MM.1S (cell line): ENCODE results near the gene LDLRAD3.

ENCODE experiments used
- CTCF ChIP-seq: fragments of 300-600 bp; sonication (generic); IDR thresholded peaks from 2 replicates; pipeline ENCODE4 v1.5.1; 2016; ENCODE audit warnings: antibody characterized with exemption, low read length, mixed read lengths
- EZH2phosphoT487 ChIP-seq: fragments of 300-600 bp; sonication (generic); IDR thresholded peaks from 2 replicates; pipeline ENCODE4 v1.6.1; 2018; ENCODE audit warnings: antibody characterized with exemption, low read length

- TF ChIP-seq EZH2phosphoT487 = no peak
- no peak for TF ChIP-seq CTCF
These were observed 24.7 kb downstream of the LDLRAD3 start for GRCh38 chr11:35968386-35969088.
